NK-92 treated with Interleukin-12 subunit alpha and Interleukin-12 subunit beta, amount 100 ng/mL, for 24 hours (cell line): ENCODE data around the gene LANCL3.

ENCODE experiments used
- DNase-seq: peaks from one replicate; lab custom pipeline; 2025; lab: John Stamatoyannopoulos, UW

LANCL3 gene

DNA sequence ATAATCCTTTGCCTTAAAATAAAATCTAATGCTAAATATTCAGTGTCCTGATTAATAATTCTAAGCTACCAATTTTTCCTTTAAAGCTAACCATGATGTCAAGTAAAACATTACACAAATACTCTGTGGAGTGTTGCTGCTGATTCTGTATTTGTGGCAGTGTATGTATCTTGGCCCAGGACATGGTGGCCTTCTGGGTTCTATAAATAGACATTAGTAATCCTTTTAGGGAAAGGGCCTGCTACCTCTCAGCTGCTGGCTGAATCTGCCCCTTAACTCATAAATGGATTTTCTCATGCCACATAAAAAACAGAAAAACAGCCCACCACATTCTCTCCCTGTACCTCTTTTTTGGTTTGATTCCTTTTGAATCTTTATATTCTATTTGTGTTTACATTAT is 113.0 kb downstream of the LANCL3 start:
- no peak for DNase-seq

DNA sequence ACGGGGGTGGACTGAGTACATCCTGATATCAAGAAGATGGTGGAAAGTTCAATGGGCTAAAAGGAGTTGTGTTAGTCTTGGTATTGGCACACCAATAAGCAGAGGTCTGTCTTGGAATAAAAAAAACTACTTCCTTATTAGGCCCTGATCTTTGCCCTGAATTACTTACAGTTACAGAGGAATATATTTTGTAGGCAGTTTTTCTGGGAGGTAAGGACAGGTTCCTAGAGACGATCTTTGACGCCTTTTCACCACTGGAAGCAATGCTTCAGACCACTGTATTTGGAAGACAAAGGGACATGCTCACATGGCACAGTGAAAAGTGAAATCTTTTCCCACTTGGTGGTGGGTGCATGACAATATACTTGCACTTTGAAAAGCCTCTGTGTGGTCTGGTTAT is 113.5 kb downstream of the LANCL3 start:
- DNase-seq: no peak

DNA sequence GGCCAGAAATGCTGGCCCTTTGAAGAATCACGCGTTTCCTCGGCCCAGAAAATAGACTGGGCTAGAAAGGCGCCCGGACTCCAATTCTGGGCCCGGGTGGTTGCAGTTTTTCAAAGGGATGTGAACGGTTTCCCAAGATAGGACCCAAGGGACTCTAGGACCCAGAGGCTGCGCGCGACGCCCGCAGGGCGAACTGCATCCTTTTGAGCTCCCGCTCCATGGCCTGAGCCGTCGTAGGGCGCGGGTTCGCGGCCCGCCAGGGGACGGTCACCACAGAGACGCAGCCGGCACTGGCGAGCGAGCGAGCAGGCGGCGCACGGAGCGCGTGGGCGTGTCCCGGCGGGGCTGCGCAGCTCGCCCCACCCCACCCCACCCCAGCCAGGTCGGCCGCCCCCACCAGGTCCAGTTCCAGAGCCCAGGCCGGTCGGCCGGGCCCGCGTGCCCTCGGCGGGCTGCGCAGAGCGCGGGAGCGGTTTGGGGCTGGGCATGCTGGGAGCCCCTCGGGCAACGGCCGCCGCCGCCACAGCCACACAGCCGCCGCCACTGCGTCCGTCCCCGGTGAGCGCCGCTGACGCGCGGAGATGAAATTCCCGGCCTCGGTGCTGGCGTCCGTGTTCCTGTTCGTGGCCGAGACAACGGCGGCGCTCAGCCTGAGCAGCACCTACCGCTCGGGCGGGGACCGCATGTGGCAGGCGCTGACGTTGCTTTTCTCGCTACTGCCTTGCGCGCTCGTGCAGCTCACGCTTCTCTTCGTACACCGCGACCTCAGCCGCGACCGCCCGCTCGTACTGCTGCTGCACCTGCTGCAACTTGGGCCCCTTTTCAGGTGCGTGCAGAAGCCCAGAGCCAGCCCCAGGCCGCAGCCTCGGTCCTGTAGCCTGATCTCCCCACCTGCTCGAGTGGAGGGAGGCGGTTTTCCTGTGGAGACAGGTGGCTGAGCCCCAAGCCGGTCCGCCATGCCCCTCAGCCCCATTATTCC is 114.2 kb downstream of the LANCL3 start, which contains the start of gene XK:
XK (plus strand) TSS at position 411 of the 979 bp plus-strand sequence; CDS start at position 582, 171 bp downstream.
- peak; percentile 46 for DNase-seq

DNA sequence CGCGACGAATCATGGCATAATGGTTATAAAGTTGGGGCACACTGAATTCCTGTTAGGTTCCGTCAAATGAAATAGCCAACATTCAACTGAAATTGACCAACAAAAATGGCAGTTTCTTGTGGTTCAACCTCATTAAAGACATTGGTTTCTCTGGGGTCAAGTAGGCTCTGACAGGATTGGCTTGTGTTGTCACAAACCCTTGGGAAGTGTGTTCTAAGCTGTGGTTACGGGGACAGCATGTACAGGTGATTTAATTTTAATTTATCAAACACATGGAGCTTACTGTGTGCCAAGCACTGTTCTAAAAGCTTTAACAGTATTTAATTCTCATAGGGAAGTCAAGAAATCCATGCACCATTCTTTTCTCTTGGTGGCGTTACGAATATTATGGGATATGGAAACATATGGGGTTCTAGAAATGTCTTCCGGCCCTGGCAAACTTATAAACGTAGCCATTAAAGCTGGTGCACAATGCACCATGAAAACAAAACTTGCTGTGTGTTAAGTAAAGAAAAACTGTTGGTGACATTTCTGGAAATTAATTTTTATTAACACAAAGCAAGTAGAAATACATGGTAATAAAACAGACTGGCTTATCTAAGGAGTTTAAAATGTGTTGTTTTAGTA is 115.0 kb downstream of the LANCL3 start:
- DNase-seq: no peak

DNA sequence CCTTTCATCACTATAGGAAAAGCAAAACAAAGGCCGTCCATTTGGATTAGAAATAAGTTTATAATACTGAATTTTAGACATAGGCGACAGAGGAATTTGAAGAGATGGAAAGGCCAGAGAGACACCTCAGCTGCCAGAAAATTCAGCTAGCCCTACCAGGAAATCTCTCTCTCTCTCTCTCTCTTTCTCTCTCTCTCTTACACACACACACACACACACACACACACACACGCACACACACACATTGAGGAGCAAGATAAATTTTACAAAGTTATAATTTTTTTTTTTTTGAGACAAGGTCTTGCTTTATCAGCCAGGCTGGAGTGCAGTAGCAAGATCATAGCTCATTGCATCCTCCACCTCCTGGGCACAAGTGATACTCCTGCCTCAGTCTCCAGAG is 115.5 kb downstream of the LANCL3 start:
- no peak for DNase-seq

DNA sequence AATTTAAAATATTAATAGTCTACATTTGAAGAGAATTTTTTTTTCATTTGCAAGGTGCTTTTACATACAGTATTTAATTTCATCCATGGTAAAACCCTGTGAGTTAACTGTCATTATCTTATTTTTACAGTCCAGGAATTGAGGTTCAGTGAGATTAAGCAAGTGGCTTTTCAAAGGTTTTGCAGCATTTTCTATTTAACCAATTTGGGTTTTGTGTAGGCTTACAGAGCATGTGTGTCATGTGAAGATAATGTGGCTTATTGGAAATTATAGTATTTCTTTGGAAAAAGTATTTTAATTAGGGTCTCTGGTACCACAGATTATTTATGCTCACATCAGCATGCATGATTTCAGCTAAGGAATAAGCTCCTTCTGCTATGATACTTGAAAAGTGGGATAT is 118.7 kb downstream of the LANCL3 start:
- DNase-seq: no peak

DNA sequence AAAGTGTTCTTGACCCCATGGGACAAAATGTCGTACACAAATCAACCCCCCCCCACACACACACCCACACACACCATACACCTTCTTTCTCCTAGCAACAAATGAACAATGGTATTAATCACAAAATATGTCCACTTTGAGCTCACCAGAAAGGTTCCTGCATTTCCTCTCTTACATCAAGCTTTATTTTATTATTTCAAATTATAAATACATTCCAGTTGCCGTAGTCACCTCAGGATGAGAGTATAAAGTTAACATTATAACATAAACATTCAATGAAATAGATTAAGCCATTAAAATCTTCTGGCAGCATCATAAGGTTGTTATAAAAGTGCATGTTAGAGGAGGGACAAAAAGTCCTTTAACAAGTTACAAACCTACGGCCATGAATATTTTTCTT is 121.5 kb downstream of the LANCL3 start:
- no peak for DNase-seq

DNA sequence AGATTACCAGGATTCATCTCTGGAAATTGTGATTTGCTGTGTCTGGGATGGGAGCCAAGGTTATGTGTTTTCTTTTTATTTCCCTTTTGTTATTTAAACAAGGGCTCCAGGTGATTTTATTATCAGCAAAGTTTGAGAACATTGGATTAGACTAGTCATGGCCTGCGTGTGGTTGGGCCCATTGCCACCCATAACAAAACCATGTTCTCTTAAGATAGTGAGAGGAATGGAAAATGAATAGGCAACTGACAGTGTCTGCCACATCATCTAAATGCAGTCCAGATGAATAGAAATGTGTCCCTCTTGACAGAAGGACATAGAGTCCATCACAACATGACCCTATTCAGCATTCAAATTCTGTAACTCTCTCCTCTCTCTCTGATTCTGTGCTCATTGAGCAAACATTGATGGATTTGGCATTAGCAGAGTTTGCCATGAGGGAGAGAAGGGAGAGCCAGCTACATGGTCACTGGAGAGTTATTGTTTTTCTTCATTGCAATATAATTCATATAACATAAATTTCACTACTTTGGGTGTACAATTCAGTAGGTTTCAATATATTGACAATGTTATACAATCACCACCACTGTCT is 125.8 kb downstream of the LANCL3 start:
- no peak for DNase-seq

DNA sequence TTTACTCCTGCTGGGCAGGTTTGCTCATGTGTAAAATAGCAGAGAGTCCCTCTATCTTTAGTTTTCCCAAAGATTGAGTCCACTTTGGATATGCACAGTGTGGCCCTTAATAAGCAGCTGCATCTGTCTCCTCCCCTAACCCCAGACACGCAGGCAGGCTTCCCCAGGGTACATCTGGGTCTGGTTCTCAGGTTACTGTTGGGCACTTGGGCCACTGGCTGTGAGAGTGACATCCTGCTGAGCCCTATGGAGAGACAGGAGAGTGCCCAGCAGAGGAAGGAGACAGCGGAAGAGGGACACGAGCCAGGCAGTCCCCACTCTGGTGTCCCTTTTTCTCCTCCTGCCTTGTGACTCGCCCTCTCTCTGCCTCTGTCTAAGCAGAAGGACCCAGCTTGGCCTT is 130.1 kb downstream of the LANCL3 start:
- no peak for DNase-seq

DNA sequence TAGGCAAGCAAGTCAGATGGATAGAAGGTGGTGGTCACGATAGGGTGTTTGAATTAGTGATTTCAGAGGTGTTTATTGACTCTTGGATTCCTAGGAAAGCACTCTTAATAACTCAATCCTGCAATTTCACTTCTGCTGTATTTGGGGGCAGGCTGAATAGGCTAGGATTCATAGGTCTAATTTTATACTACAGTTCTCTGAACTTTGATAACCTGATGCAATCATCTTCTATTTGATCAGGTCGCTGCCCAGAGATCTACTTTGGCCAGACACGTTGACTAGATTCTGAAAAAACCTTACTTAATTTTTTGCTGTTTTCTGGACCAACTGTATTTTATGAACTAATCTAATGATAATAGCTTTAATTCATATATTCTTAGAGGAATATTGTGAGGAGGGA is 140.5 kb downstream of the LANCL3 start:
- no peak for DNase-seq

DNA sequence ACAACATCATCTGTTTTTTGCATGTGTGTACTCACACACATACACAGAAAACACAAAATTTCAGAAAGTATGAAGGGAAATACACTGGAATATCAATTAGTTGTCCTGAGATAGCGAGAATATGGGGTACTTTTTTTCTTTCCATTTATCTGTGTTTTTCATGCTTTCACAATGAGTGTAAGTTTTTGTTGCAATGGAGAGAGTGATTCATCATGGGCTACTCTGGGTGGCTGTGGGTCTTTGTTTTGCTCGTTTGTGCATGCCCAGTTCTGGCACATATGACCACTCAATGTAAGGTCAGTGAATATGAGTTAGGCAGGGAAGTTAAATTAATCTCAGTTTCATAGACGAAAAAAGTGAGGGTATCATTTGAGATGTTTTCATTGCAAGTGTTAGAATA is 141.0 kb downstream of the LANCL3 start:
- DNase-seq: peak; percentile 0

DNA sequence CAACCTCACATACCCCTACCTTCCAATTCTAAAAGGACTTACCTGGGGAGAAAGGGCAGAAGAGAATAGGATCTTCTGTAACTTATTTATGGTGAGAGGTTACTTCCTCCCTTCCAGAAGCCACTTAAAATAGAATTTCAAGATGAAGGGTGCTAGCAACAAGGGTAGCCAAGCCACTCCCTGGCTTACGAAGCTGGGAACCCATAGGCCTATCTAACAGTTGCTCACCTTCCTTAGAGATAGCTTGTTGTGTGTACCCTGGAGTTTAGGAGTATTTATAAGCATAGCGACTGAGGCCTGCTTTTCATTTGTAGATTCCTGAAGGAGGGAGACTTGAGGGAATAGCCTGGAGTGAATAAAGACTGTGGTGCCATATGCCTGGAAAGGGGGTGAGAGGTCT is 143.0 kb downstream of the LANCL3 start:
- DNase-seq: no peak

DNA sequence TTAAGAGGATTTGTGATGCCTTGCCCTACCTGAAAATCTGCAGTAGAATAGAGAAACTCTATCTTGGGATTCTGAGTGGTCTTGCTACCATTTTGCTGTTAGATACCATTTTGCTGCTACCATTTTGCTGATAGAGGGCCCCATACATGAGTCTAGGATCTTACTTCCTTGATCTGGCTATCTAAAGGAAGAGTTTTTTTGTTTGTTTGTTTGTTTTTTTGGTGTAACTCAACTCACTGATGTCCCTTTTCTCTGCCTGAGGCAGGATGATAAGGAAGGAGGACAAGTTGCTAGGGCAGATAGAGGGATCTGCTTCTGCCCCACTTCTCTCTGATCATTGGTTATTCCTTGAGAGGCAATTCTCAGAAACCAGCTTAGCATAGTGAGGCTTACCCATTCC is 145.1 kb downstream of the LANCL3 start:
- no peak for DNase-seq

DNA sequence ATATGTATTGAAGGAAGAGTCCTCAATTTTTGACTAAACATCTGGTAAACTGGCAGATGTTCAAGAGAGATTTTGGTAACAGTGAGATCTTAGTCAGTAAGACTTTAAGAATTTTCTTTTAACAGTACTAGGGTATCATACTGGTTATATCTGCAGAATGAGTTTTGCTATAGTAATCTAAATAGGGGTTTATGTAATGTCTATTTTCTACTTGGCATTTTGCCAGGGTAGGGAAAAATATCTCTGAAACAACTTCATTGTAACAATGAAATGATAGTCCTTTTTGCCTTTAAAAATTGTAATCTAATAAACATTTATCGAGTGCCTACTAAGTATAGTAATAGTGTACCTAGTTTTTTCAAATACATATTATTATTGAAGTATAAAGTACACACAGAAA is 146.2 kb downstream of the LANCL3 start:
- no peak for DNase-seq

DNA sequence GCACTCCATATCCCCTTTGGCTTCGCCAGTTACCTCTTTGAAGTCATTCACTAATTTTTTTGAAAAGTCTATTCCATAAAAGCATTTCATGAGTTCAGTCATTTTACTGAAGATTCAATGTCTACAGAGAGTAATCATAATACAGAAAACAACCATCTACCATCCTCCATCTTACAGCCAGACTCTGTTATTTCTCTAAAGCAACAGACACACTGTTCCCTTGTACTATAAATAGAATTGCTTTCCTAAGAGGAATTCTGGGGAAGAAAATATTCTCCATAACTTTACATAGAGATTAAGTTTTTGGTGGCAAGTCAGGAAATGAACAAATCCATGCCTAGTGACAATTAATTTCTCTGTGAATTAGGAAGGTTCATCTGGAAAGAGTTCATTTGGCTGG is 151.1 kb downstream of the LANCL3 start:
- DNase-seq: no peak

DNA sequence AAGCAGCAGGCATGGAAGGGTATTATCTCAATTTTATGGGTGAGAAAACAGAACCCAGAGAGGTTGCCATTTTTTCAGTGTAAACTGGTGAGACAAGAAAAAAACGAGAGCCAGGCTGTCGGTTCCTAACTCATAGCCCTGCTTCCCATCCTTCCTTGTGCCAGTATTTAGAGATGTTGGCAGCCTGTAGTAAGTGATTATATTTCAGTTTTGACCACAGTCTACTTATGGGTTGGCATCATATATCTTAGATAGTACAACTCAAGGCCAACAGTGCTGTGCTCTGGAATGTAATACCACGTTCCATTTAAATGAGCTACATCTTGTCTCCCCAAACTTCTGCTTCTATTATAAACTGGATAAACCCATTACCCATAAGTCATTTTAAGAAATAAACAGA is 154.9 kb downstream of the LANCL3 start:
- DNase-seq: no peak
